ENCODE measurements around the gene PPP1R10.
A peak's percentile ranks its signal among the peaks of the same experiment; 100 is the strongest.

DNA sequence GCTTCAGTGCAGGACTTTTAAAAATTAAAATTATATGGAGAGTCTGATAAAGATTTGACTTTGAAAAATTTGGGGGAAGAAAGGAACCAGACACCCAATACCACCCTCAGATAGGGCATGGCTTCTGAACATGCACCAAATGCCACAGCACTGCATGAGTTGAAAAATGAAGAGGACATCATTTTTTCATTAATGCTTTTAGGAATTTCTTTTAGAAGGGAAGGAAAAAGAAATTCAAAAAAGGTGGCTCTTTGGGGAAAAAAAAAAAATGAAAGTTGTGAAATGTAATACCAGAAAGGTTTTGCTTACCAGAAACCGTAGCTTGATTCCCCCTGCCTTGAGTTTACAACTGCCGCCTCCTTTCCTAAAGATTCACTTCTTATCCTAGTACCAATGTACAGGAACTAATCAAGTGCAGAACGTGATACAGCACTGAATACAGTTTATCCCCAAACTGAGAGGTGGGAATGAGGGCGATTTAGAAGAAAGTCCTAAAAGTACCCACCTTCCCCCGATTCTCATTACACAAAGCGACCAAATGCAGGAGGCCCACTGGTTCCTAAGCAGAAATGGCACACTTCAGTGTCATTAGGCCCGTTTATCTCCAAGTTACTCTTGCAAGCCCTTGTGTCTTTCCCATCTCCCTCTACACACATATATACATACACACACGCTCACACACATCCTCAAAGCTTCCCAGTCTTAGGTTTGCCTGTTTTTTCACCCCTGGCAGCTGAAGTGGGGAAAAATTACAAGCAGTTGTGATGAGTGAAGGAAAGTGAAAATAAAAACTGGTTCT, 2.8 kb downstream of the PPP1R10 start:
- TF ChIP-seq EZH2 (IDR thresholded peaks at IDR 0.05) = no peak
- peak; percentile 63; the same call in 1 of the 2 replicates for TF ChIP-seq POLR2AphosphoS5 (IDR thresholded peaks at IDR 0.05; ENCODE audit: borderline replicate concordance, low read depth, low read length)
